CD4-positive, alpha-beta T cell treated with Interleukin-10 for 1 hour (primary cell): ENCODE data around the gene ADGRG6.

Source experiments
- DNase-seq: peaks from one replicate; pipeline ENCODE4 v3.0.0-alpha.2; 2020

Gene ADGRG6

GRCh38 chr6:142378138-142378875 is 76.5 kb downstream of the ADGRG6 start:
- DNase-seq, result no peak

DNA sequence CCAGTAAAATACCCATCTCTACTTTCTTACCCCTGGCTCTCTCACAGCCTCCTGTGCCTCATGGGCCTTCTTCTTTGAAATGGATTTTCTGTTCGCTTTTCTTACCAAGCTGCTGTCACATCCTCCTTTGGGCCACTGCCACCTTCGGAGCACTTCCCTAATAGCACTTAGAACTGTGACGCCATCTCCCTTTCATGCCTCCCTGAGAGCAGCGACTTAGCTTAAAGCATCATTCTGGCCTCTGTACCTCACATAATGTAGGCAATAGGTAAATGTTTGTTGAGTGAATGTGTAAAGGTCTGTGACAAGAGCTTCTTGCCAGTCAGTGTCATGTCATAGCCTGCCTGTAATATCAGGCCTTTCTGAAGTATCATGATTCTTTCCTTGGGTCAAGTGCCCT is 78.8 kb downstream of the ADGRG6 start:
- no peak for DNase-seq

DNA sequence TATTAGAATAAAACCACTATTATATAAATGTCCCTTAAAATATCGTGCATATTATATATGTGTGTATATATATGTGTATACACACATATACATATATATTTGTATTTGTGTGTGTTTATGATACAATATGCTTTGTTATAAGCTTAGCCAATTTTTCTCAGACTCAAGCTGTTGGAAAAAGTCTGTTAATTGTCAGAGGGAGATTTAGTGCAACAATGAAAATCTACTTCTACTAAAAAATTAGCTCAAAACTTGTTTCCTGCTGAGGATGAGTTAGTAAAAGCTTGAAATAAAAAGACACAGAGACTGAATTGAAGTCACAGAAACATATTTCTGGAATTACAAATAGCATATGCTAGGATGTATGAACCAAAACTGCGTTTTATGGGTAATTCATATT is 79.4 kb downstream of the ADGRG6 start:
- no peak for DNase-seq

GRCh38 chr6:142381845-142382378 is 80.1 kb downstream of the ADGRG6 start:
- DNase-seq, result no peak

GRCh38 chr6:142384519-142385254 is 82.9 kb downstream of the ADGRG6 start:
- DNase-seq, result no peak

DNA sequence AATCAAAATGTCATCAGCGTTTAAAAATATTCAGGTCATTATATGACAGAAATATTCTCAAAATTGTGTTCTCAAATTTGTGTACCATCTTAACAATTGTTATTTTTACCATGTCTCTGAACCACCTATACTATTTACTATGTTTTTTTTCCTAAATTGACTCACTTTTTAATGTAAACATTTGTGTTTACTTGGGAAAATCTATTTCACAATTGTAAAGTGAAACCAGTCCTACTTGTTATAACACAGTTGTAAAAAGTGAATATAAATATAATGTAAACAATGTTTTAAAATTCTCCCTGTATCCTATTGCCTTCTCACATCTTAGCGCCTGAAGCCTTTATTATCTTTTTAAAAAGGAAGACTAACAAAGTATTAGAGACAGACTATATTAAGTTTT is 83.5 kb downstream of the ADGRG6 start:
- DNase-seq, result no peak

- DNase-seq, result no peak
Observed at GRCh38 chr6:142386657-142387056, 84.8 kb downstream of the ADGRG6 start.

GRCh38 chr6:142387997-142388815 is 86.4 kb downstream of the ADGRG6 start:
- peak; percentile 31 for DNase-seq

GRCh38 chr6:142395266-142395665 is 93.5 kb downstream of the ADGRG6 start:
- DNase-seq, result no peak

- DNase-seq, result peak; percentile 74
Observed at GRCh38 chr6:142395768-142396231, 94.0 kb downstream of the ADGRG6 start.

DNA sequence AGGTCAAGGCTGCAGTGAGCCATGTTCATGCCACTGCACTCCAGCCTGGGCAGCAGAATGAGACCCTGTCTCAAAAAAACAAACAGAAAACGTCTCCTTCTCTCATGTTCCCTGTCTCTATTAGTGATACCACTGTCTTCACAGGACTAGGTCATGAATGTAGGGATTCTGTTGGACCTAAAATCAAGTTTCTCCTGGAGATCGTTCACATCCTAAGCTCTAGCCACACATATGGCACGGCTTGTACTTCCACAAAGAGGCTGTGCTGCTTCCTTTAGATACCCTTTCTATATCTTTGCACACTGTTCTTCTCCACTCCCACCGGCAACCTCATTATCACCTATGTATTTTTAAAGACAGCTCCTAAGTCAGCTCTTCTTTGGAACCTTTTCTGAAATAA is 96.5 kb downstream of the ADGRG6 start:
- DNase-seq, result no peak

- no peak for DNase-seq
Observed at GRCh38 chr6:142399739-142400138, 97.9 kb downstream of the ADGRG6 start.

- no peak for DNase-seq
Observed at GRCh38 chr6:142400495-142400894, 98.7 kb downstream of the ADGRG6 start.

- no peak for DNase-seq
Observed at GRCh38 chr6:142401838-142402237, 100.0 kb downstream of the ADGRG6 start.

DNA sequence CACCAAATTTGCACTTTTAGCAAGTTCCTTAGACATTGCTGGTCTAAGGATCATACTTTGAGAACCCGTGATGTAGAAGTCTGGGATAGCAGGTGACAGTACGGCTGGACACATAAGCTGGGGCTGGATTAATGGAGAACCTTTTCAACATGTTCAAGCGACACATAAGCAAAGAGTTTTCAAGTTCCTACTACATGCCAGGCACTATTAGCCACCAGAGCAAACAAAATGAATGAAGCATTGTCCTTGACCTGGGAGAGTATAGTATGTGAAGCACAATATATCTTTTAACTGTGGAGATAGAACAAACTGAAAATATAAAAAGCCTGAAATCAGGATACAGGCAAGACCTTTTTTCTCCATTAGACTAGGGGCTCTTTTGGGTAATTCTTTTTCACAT is 102.9 kb downstream of the ADGRG6 start:
- no peak for DNase-seq

DNA sequence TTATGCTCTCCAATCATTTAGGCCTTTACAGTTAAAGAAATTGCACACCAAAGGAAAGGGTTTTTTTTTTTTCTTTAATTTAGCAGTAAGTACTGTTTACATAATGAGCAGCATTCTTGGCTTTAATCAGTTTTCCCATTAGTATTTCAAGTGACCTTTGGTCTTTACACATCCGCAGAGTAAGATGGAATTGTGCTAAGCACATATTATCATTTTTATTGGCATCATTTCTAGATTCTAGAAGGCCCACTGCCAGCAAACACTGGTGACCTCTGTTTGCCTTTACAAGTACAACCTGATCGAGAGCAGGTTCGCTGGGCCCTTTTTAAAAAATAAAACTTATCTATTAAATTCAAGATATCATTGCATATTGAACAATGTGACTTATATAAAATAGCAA is 104.3 kb downstream of the ADGRG6 start:
- DNase-seq, result no peak

DNA sequence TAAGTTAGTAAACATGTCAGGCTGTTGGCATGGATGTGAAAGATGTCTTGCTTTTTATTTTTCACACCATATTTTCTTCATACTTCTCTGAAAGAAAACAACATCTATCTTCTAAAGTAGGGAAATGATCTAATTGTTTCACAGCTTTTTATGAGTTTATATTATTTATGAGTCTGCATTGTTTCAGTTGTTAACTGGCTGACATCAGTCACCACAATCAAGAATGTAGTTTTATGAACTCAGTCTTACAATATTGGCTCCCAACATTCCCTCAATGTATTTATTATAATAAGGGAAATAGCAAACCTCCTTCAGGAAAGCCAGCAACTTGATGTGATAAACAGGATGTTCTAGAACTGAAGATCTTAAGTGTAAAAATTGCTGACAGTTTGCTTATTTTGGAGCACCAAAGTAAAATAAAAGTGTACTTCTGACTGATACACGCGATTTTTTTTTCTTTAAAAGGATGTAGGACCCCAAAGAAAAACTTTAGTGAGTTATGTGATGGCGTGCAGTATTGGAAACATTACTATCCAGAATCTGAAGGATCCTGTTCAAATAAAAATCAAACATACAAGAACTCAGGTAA is 106.0 kb downstream of the ADGRG6 start:
- DNase-seq, result no peak

DNA sequence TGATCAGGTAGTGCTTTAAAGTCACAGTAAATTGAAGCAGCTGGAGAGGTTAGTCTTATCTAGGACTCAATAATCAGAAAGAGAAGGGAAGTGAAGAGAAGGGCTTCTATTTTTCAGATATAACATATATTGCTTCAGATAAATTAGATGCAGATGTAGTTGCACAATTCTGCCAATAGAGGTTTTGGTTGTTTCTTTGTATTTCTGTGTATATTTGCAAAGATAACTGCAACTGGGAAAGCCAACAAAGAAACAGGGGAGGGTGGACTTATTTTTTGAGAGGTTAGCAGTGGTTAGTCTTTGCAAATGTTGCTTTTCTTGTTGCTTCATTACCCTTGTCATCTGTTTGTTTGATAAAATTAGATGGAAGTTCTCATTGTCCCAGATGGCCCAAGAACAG is 106.6 kb downstream of the ADGRG6 start:
- no peak for DNase-seq

DNA sequence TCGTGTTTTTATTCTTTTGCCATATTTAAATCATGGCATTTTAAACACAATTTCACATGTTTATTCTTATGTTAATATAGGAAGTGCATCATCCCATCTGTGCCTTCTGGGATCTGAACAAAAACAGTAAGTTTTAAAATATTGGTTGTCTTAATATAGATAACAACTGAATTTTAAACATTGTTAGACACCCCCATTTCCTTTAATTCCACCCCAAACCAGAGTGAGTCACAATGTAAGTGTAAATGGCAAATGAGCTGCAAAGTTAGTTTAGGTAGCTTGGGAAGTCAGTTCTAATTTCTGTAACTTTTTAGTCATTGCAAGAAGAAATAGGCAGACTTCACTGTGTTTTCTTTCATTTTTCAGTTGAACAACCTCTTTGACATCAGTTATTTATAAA is 108.0 kb downstream of the ADGRG6 start:
- DNase-seq, result no peak

GRCh38 chr6:142411145-142411544 is 109.3 kb downstream of the ADGRG6 start:
- no peak for DNase-seq

GRCh38 chr6:142412241-142412640 is 110.4 kb downstream of the ADGRG6 start:
- no peak for DNase-seq

DNA sequence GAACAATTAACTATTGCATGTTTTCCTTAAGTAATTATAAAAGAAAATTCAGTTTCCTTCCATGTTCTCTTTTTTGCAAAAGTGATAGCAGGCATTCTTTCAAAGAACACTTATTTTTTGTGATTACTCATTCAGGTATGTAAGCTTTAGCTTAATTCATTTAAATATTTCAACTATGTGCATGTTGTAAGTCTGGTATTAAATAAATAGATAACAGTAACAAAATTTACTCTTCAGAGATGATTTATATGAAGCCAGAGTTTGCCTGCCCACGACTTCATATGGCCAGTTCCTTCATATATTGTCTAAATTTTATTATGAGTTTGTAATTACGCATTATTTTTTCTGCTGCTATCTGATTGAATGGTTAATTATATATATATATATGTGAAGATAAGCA is 110.9 kb downstream of the ADGRG6 start:
- DNase-seq, result no peak

DNA sequence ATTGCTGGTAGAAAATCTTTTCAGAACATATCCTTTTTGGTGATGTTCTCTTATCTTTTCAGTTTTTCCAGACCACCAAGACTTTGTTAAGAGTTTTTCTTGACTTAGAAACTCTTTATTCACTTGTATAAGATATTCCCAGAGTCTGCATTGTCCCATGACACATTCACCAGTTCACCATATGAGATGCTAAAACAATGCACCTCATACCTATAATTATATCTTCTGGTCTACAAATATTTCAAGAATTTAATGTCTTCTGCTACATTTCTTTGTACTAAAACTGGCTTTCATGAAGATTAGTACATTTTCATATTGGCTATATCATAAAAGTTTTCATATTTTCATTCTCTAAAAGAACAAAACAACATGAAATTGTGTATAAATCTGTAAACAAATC is 111.3 kb downstream of the ADGRG6 start:
- DNase-seq, result no peak
